OCI-LY1 (cell line): ENCODE measurements around the gene RAB4B.
"Not testable (repeated sequence)": the region's sequence is repeated elsewhere in the genome, so short reads cannot be mapped to it uniquely, and the experiment has no call there.

Experiments
- EZH2 ChIP-seq: fragments of 200-600 bp; sonication (generic), shearing (Covaris generic); IDR thresholded peaks from 2 replicates; pipeline ENCODE4 v1.8.0; 2017; ENCODE audit warnings: borderline replicate concordance, mixed run types, mild to moderate bottlenecking, antibody characterized with exemption, low read length, moderate library complexity, mixed read lengths
- TF ChIP-seq, protein P1 (sequence below): fragments of 200-600 bp; sonication (generic), shearing (Covaris generic); IDR thresholded peaks from 2 replicates; pipeline ENCODE4 v1.5.1; 2017; ENCODE audit warnings: mild to moderate bottlenecking, antibody characterized with exemption, low read length, moderate library complexity, mixed read lengths

GRCh38 chr19:40826312-40826698, 48.3 kb downstream of the RAB4B start:
- TF ChIP-seq, protein P1, sequence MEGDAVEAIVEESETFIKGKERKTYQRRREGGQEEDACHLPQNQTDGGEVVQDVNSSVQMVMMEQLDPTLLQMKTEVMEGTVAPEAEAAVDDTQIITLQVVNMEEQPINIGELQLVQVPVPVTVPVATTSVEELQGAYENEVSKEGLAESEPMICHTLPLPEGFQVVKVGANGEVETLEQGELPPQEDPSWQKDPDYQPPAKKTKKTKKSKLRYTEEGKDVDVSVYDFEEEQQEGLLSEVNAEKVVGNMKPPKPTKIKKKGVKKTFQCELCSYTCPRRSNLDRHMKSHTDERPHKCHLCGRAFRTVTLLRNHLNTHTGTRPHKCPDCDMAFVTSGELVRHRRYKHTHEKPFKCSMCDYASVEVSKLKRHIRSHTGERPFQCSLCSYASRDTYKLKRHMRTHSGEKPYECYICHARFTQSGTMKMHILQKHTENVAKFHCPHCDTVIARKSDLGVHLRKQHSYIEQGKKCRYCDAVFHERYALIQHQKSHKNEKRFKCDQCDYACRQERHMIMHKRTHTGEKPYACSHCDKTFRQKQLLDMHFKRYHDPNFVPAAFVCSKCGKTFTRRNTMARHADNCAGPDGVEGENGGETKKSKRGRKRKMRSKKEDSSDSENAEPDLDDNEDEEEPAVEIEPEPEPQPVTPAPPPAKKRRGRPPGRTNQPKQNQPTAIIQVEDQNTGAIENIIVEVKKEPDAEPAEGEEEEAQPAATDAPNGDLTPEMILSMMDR, result not testable (repeated sequence)
- not testable (repeated sequence) for TF ChIP-seq EZH2
